Lung microvascular endothelial cell (primary cell): ENCODE measurements around the gene TFR2. TPM values are rescaled to one million over a fixed set of nuclear protein-coding genes. Genes with fewer than 3 reads are reported as not detected.
A peak's percentile ranks its signal among the peaks of the same experiment; 100 is the strongest.

Experiments
- DNase-seq, 2 donors: peaks; one replicate each; pipeline versions ENCODE4 v3.0.0 to v3.0.0-alpha.2; 2010; ENCODE audit warnings: low read depth in 2 of 2
- total RNA-seq: library from RNA; depleted of rRNA; stranded (reverse); fragments of >200 nt; gene quantifications from 2 replicates; pipeline ENCODE4 v1.2.1, GENCODE V29; 2014

The TFR2 gene
- total RNA-seq, 1 donor from 2014 or later = under 0.01 TPM

DNA sequence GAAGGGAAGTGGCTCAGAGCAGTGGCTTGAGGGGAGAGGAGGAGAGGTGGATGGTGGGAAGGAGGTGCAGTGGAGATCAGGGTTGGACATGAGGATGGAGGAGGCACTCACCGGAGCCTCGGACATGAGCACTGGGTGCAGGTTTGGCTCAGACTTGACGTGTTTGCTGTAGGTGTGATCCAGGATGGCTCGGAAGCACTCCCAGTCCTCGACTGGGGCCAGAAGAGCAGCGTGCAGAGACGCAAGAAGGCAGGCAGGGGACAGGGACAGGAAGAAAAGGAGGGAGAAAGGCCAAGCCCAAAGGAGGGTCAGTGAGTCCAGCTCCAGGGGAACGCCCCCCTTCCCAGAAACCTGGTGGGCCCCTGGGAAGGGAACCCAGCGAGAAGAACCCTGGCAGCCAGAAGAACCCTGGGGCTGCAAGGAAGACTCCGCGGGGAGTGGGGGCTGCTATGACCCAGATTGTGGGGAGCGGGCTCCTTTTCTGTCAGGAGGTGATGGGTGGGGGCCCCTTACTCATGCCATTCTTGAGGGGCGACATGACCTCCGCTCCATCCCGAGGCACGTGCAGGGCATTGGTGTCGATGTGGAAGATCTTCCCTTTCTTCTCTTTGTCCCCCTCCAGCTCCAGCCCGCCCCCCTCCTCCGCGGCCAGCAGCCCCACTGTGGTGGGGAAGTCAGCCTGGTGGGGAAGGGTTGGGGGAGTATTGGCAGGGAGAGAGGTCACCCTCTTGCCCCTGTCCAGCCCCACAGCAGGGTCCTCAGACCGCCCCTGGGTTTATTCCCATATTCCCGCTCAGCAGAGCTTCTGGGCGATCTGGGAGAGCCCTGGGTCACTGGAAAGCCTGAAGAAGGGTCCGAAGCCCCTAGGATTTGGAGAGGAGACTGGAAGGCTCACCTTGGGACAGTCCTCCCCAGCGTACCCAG is 13.8 kb upstream of the TFR2 start:
- DNase-seq = no peak

DNA sequence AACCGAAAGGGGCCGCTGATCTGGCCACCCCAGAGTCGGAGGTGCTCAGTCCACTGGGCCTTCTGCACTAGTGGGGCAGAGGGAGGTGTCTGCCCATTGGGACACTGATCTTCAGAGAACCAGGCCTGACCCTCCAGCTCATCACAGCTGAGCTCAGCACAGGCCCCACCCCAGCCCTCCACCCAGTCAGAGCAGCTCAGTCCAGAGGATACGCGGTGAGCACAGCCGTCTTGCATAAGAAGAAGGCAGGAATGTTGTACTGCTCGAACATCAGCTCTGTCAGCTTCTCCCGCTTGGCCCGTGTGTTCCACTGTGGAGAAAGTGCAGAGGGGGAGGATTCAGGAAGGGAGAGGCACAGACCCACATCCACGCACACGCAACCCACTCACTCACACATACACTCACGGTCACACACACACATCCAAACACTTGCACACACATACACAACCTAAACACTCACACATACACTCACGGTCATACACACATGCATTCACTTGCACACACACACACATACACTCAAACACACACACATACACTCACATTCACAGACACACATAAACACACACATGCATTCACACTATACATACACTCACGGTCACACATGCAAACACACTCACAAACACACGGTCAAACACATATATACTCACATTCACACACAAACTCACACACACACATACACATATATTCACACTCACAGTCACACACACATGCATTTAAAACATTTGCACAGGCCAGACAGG is 8.6 kb upstream of the TFR2 start:
- DNase-seq = no peak

DNA sequence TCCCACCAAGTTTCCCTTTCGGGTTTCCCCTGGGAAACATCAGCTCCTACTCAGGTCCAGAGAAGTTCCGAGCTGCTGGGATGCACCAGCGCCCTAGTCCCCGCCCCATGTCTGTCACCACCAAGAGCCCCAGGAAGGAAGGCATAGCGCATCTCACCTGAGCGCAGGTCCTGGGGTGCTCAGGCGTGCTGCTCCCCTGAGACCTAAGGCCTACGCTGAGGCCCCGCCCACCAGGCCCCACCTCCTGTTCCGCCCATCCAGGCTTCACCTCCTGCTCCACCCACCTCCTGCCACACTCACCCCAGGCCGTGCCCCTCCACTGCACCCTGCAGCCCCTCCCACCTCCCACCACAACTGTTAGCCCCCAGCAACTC is 1.2 kb upstream of the TFR2 start:
- no peak for DNase-seq

DNA sequence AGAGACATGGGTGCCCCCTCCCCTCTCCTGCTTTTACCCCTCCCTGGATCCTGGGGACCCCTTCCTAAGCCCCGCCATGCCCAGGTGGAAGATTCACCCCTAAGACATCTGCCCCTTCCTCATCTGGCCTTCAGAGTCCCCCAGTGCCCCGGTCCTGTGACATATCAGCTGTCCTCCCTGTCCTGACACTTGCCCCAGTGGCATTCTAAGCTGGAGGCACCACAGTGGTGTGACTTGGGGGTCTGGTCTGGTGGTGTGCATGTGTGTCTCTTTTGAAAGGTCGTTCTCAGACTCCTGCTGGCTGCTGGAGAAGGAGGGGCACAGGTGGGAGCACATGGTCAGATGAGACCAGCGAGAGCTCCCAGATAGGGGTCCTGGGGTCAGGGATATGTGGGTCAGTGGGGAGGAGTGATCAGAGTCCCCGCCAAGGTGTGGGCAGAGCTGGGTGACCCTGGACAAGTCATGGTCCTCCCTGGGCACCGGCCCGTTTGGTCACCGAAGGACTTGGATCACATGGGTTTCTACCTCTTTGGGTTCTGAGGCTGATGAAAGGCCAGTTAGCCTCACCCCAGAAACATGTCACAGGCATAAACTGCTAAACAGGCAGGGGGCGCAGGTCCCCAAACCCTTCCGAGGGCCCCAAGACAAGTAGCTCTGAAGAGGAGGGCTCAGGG is 645 bp upstream of the TFR2 start:
- no peak for DNase-seq

DNA sequence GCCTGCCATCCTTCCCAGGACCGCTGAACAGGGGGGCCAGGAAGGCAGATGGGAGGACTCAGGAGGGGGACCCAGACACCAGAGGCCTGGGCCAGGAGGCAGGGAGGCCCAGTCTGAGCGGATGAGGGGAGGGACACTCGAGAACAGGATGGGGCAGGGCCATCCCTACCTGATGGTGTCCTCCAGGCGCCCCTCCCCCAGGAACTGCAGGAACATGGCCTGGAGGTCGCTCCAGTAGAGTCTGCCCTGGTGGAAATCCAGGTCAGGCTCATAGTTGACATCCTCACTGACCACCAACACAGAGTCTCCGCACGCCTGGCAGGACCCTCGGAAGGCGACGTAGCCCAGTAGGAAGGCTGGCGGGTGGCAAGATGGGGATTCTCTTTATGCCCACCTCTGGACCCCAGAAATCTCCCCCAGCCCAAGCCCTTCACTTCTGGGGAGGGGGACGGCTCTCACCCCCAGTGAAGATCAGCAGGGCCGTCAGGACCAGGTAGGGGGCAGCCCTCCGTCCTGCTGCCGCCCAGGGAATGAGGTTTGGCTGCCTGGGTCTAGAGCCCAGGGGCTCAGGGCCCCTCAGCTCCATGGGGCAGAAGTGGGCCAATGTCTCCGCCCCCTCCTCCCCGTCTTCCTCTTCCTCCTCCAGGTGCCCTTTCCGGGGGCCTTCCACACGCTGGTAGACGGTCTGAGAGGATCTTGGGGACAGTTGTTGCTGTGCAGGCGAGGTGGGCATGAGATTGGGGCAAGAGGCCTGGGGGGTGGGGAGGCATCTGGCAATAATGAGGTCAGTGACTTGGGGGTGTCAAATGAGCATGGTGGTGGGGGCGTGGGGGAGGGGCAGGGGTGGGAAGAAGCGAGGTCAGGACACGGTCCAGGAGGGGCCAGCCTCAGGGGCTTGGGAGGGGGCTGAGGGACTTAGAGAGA is 573 bp downstream of the TFR2 start:
- no peak for DNase-seq

DNA sequence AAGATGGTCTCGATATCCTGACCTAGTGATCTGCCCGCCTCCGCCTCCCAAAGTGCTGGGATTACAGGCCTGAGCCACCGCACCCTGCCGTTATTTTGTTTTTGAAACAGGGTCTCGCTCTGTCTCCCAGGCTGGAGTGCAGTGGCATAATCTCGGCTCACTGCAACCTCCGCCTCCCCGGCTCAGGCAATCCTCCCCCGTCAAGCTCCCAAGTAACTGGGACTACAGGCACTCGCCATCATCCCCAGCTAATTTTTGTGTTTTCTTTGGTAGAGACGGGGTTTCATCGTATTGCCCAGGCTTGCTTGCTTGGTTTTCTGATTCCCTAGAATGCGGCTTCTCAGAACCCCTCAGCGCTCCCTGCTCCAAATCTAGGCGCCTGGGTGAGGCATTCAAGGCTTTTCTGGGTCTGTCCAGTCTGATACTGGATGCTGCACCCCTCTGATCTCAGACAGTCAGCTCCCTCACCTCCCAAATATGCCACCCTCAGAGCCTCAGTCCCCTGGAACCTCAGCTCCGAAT is 1.3 kb downstream of the TFR2 start:
- DNase-seq = no peak

DNA sequence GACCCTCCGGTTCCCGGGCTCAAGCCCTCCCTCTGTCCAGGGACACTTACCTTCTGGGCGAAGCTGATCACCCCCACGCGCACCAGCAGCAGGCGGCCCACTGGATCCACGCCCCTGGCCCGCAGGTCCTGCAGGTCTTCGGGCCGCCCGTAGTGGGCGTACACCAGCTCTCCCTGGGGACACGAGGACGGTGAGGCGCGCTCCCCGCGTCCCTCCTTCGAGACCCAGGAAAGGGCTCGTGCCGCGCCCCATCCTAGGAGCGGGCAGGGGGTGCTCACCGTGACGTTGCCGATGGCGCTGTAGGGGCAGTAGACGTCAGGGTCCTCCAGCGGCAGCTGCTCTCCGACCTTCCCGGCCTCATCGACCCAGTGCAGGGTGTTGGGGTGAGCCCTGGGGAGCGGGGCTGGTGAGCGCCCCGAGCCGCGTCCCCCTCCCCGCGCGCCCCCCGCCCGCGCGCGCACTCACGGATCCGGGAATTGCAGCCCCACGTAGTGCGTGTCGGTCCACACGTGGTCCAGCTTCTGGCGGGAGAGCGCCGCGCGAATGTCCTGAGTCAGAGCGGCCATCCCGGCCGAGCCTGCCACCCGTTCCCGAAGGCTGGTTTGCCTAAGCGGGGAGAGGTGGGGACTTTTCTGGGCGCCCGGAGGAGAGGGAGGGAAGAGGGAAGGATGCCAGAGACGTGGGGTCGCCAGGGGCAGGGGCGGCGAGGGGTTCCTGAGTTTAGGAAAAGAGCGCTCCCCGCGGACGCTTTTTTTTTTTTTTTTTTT is 8.2 kb downstream of the TFR2 start:
- peak; percentile 8 to 44 for DNase-seq

DNA sequence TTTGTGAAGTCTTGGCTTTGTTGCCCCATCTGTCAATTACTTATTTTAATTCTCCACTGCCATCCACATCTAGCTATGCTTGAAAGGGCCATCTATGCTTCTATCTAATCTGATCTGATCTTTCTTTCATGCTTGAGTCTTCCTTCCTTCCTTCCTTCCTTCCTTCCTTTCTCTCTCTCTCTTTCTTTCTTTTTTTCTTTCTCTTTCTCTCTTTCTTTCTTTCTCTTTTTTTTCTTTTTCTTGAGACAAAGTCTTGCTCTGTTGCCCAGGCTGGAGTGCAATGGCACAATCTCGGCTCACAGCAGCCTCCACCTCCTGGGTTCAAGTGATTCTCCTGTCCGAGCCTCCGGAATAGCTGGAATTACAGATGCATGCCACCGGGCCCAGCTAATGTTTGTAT is 11.3 kb downstream of the TFR2 start:
- DNase-seq = no peak

DNA sequence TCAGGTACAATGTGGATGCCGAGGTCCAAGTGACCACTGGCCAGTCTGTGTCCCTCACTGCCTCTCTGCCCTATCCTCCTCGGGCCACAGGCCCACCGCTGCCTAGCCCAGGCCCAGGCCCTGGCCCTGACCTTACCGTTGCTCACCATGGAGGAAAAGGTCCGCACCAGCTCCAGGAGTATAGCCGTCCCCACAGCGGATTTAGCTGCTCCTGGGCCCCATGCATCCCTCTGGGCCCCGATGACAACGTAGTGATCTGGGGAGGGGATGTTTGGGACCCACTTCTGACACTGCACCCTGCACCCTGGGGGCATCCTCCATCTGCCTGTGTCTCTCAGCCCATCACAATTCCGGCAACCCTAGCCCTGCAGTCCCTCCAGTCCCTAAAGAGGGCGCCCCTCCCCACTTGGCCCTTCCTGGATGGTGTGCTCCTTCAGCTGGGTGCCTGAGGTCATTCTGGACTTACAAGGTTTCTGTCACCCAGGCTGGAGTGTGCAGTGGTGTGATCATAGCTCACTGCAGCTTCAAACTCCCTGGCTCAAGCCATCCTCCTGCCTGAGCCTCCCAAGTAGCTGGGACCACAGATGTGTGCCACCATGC is 12.1 kb downstream of the TFR2 start:
- peak in 1 of 2 donors; percentile 25 for DNase-seq

DNA sequence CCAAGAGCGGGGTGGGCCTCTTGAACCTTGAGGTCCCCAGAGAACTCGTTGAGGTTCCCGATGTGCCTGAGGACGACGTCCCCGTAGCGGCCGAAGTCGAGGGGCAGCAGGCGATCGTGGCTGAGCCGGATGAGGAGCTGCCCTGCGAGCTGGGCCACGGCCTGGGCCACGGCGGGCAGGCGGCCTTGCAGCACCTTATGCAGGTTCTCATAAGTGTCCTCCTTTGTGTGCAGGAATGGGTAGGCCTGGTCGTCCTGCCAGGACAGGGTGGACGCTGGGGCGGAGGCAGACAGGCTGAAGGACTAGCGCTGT is 14.2 kb downstream of the TFR2 start:
- no peak for DNase-seq

DNA sequence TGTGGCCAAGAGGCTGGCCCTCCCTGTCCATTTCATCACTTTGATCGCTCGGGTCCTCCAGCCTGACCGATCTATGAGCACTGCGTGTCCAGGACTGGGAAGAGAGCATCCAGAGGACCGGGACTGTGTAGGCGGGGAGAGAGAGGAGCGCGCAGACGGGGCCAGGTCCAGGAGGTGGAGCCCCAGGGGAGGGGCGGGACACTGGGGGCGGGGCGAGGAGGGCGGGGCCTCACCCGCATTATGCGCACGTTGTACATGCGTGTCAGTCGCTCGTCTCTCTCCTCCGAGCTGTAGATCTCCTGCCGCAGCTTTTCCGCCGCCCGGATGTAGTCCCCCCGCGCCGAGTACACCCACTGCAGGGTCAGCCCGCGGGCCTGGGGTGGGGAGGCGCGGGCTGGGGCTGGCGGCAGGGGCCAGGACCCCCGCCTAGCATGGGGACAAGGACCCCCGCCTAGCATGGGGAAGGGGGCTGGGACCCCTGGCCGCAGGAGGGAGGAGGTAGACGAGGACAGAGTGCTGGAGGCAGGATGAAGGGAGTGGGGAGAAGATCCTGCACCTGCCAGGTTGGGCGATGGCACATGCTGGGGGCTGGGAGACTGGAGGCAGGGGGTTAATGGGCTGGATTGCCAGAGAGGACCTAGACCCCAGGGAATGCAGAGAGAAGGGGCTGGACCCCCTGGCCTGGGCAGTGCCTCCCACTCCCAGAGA is 14.7 kb downstream of the TFR2 start:
- peak; percentile 78 to 87 for DNase-seq

DNA sequence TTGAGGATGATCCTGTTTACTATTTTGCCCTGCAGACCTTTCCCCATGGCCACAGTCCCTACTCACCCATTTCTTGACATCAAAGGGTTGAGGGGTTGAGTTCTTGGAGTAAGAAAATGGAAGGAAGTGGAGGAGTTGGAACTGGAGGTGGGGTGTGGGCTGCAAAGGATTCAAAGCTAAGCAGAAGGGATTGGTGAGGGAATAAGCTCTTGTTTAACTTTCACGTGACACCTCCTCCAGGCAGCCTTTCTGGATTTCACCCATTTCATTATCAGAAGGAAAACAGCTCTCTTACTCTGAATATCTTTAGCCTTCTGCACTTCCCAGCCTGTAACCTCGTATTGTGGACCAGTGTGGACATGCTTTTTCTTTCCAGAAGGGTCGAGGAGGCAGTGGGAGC is 15.3 kb downstream of the TFR2 start:
- no peak for DNase-seq

DNA sequence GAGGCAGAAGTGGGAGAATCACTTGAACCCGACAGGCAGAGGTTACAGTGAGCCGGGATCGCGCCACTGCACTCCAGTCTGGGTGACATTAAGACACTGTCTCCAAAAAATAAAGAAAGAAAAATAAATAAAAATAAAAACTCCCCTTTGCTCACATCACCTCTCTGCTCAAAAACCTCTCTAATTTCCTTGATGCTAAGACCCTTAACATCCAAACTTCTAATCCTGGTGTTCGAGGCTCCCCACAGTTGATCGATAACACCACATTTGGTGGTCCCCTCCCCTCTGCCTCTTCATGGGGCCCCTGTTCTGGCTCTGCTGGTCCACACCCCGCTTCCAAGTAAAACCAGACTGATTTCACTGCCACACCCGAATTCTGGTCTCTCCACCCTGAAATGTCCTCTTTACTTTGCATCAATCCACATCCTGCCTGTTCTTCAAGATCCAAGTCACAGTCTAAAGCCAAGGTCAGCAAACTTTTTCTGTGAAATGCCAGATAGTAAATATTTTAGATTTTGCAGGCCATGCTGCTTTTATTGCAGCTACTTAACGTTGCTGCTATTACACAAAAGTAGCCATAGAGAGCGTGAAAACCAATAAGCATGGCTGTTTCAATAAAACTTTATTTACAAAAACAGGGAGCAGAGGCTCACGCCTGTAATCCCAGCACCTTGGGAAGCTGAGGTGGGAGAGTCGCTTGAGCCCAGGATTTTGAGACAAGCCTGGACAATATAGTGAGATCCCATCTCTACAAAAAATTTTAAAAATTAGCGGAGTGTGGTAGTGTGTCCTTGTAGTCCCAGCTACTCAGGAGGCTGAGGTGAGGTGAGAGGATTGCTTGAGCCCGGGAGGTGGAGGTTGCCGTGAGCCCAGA is 17.2 kb downstream of the TFR2 start:
- DNase-seq = no peak

DNA sequence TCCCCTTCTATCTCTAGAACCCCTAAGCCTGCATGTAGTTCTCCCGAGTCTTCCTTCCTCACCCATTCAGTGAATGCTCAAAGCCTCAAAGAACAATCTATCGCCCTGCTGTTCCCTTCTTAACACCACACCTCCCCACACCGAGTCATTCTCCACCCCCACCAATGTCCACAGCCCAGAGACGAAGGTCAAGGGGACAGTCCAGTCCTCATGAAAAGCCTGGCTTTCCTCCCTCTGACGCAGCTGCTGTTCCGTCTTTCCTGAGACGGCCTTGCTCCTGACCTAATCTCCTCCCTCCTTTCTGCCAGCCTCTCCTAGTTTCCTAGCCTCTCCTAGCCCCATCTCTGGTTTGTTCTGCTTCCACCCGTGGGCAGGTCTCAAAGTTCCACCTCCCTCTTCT is 19.8 kb downstream of the TFR2 start:
- no peak for DNase-seq

DNA sequence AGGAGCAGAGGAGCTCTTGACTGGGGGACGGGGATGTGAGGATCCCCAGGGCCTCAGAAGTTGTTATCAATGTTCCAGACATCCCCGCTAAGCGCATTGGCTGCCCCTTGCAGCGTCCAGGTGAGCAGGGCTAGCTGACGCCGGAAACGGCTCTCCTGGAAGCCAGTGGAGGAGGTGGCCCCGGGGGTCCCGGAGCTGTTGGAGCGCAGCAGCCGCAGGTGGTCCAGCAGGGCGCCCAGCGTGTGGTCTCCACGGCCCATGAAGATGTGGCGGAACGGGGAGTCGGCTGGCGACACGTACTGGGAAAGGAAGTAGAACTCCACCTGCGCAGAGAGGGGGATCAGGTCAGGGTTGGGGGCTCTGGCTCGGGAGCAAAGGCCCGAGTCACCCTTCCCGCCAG is 20.5 kb downstream of the TFR2 start:
- DNase-seq = no peak

DNA sequence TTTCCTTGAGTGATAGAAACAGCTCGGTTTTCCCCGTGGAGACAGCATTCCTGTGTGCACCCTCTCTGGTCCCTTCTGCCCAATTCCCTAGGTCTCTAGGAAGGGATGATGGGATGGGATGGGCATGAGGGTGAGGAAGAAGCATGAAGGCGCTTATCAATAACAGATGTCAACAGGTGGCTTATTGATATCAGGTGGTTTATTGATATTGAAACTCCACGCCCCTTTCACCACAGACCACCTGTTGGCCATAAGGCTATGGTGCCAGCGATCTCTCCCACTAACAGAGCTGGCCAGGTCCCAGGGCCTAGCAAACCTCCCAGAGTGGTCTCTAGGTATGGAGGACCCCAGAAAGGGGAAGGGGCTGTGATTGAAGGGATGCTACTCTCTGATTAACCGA is 21.1 kb downstream of the TFR2 start:
- DNase-seq = no peak

DNA sequence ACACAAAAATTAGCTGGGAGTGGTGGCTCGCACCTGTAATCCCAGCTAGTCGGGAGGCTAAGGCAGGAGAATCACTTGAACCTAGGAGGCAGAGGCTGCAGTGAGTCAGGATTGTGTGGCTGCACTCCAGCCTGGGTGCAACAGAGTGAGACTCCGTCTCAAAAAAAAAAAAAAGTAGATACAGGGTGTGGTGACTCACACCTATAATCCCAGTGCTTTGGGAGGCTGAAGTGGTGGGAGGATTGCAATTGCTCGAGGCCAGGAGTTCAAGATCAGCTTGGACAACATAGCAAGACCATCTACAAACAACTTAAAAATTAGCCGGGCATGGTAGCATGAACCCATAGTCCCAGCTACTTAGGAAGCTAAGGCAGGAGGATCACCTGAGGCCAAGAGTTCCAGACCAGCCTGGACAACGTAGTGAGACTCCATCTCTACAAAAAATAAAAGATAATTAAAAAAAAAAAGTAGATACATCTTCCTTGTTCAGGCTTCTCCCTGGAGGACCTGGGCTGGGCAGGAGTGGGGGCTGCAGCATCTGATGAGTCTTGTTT is 27.0 kb downstream of the TFR2 start:
- no peak for DNase-seq
